Measurements from ENCODE around the gene FGA. TPM values are rescaled to one million over a fixed set of nuclear protein-coding genes. Genes with fewer than 3 reads are reported as not detected.

Gene FGA
- total RNA-seq, 2 experiments from 2014 or later = not detected

DNA sequence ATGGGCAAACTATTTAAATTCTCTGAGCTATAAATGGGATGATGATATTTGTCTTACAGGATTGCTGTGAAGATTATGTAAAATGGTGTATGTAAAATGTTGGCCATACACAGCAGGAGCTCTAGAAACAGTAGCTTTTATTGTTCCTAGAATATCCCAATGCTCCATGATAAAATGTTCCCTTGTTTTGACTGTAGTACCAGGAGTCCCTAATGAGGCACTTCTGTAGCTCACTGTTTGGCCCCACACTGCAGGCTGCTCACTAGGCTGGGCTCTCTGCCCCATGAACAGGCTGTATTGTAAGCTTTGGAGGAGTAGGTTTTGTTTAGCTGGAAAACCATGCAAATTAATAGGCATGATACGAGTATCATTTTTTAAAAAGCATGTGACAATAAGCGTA is 3.3 kb upstream of the FGA start:
- Mint-ChIP-seq H3K4me1 (no peaks in the 10 kb centered on the region), H3K36me3 (ENCODE audit: low read depth) (no peaks in the 10 kb centered on the region), H3K4me3 (no peak overlapping the region), H3K27ac (no peak overlapping the region), H3K9me3 (ENCODE audit: low read depth) (no peaks in the 10 kb centered on the region), H3K27me3 (peaks cover 24% of the 10 kb centered on the region)
- POLR2A ChIA-PET = no interaction called here
- ATAC-seq (no peak), DNase-seq (no peak)
- CTCF ChIA-PET = interaction anchor here (0.9 to 1.6 kb wide), 4 partner anchors 8 to 30 kb away, joined by 3 to 5 read pairs (median 4); no protein-coding TSS in a partner anchor
- intact Hi-C loops (cut with DNase I, micrococcal nuclease) = no loop called here

DNA sequence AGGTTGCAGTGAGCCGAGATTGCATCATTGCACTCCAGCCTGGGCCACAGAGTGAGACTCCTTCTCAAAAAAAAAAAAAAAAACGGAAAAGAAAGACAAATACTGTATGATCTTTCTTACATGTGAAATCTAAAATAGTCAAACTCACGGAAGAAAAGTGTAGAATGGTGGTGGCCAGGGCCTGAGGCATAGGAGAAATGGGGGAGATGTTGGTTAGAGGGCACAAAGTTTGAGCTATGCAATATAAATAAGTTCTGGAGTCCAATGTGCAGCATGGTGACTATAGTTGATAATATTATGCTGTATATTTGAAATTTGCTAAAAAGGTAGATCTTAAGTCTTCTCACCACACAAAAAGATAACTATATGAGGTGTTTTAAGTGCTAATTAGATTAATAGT is 1.3 kb upstream of the FGA start:
- Mint-ChIP-seq H3K4me1 (no peaks in the 10 kb centered on the region), H3K9me3 (ENCODE audit: low read depth) (no peaks in the 10 kb centered on the region), H3K36me3 (ENCODE audit: low read depth) (no peaks in the 10 kb centered on the region), H3K27ac (no peak overlapping the region), H3K27me3 (peaks cover 20% of the 10 kb centered on the region), H3K4me3 (no peak overlapping the region)
- intact Hi-C loops (cut with DNase I, micrococcal nuclease) = no loop called here
- DNase-seq = no peak
- CTCF ChIA-PET = no interaction called here
- no peak for ATAC-seq
- POLR2A ChIA-PET = no interaction called here

DNA sequence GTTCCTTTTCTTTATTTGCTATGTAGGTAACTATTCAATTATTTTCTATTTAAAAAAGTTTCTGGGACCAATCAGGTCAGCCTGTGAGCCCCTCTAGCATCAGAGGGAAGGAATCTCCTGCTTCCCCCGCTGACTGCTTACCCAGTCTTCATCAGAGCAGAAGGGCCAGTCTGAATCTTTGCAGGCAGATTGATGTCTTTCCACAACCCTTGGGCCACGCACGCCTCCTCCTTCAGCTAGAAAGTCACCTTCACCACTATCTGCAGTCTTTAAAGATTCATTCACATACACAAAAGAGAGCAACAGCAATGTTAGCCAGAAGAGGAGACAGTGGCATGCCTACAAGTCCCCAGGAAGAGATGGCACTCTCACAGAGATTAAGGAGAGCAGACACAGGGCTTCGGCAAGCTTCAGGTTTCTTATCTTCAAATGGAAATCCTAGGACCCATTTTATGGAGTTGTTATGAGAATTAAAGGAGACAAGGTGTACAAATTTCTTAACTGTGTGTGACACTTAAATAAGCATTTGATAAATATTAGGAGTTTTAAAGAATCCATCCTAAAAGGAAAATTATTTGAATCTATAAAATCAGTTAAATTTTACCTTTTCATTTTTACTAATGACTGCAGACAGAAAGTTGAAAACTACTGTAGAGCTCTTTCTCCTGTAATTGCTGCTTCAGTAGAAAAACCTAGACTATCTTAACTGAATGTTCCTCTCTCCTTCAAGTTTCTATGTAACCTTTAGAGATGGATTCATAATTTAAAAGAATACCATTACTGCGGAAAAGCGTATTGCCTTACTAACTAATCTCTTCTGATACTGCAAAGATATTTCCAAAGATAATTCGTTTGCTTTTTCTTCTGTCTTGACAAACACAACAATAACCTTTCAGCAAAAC is 995 bp downstream of the FGA start:
- H3K27me3 Mint-ChIP-seq = peaks cover 23% of the 10 kb centered on the region
- H3K9me3 Mint-ChIP-seq (ENCODE audit: low read depth) = no peaks in the 10 kb centered on the region
- H3K27ac Mint-ChIP-seq = no peak overlapping the region
- CTCF ChIA-PET = interaction anchor here (0.8 to 1.1 kb wide), 2 partner anchors 11 to 29 kb away, joined by 3 to 4 read pairs; no protein-coding TSS in a partner anchor
- H3K4me1 Mint-ChIP-seq = no peaks in the 10 kb centered on the region
- intact Hi-C loops (cut with DNase I, micrococcal nuclease) = no loop called here
- ATAC-seq = no peak
- H3K36me3 Mint-ChIP-seq (ENCODE audit: low read depth) = no peaks in the 10 kb centered on the region
- POLR2A ChIA-PET = no interaction called here
- no peak for DNase-seq
- no peak overlapping the region for H3K4me3 Mint-ChIP-seq

GRCh38 chr4:154588198-154588597 is 2.3 kb downstream of the FGA start:
- POLR2A ChIA-PET = no interaction called here
- Mint-ChIP-seq H3K4me1 (no peaks in the 10 kb centered on the region), H3K9me3 (ENCODE audit: low read depth) (no peaks in the 10 kb centered on the region), H3K36me3 (ENCODE audit: low read depth) (no peaks in the 10 kb centered on the region), H3K27me3 (peaks cover 20% of the 10 kb centered on the region), H3K27ac (no peak overlapping the region), H3K4me3 (no peak overlapping the region)
- DNase-seq = no peak
- intact Hi-C loops (cut with DNase I, micrococcal nuclease) = no loop called here
- no peak for ATAC-seq
- CTCF ChIA-PET = interaction anchor here (1.1 to 1.3 kb wide), 3 partner anchors 13 to 30 kb away, joined by 4 read pairs; no protein-coding TSS in a partner anchor

GRCh38 chr4:154586296-154587033 is 4.1 kb downstream of the FGA start:
- H3K27ac Mint-ChIP-seq = no peak overlapping the region
- no peaks in the 10 kb centered on the region for H3K4me1 Mint-ChIP-seq
- no peaks in the 10 kb centered on the region for H3K9me3 Mint-ChIP-seq (ENCODE audit: low read depth)
- peaks cover 18% of the 10 kb centered on the region for H3K27me3 Mint-ChIP-seq
- no peak for ATAC-seq
- POLR2A ChIA-PET = no interaction called here
- no peak overlapping the region for H3K4me3 Mint-ChIP-seq
- DNase-seq = no peak
- no peaks in the 10 kb centered on the region for H3K36me3 Mint-ChIP-seq (ENCODE audit: low read depth)
- CTCF ChIA-PET = interaction anchor here (0.6 to 1.6 kb wide), 4 partner anchors 8 to 36 kb away, joined by 3 to 4 read pairs (median 3); partner anchors contain the start of gene PLRG1
- intact Hi-C loops (cut with DNase I, micrococcal nuclease) = no loop called here

GRCh38 chr4:154585369-154586018 is 5.0 kb downstream of the FGA start:
- intact Hi-C loops (cut with DNase I, micrococcal nuclease) = no loop called here
- no peaks in the 10 kb centered on the region for H3K4me1 Mint-ChIP-seq
- H3K27me3 Mint-ChIP-seq = peaks cover 13% of the 10 kb centered on the region
- H3K27ac Mint-ChIP-seq = no peak overlapping the region
- H3K4me3 Mint-ChIP-seq = no peak overlapping the region
- no peak for ATAC-seq
- POLR2A ChIA-PET = no interaction called here
- no peaks in the 10 kb centered on the region for H3K9me3 Mint-ChIP-seq (ENCODE audit: low read depth)
- CTCF ChIA-PET = interaction anchor here (1.1 to 1.6 kb wide), 2 partner anchors 9 to 35 kb away, joined by 3 read pairs; partner anchors contain the start of gene PLRG1
- DNase-seq = no peak
- H3K36me3 Mint-ChIP-seq (ENCODE audit: low read depth) = no peaks in the 10 kb centered on the region

DNA sequence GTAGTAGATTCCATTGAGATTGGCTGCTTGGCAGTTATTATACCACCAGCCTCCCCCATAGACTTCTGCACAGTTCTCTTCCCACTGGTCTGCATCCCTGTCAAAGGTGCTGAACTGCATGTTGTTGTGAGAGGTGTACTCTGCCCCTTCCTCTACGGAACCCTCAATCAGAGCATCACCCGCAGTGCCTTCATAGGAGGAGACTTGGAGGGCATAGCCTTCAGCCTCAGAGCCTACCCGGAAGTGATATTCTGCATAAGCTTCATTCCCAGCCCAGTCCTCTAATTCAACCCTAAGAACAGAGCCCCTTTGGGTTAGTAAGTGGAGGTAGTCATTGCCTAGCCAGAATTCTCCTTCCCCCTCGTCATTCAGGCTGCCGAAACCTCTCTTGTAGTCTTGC is 6.3 kb downstream of the FGA start:
- no peaks in the 10 kb centered on the region for H3K9me3 Mint-ChIP-seq (ENCODE audit: low read depth)
- POLR2A ChIA-PET = no interaction called here
- ATAC-seq (no peak), DNase-seq (no peak)
- no peak overlapping the region for H3K4me3 Mint-ChIP-seq
- no peaks in the 10 kb centered on the region for H3K4me1 Mint-ChIP-seq
- peaks cover 8% of the 10 kb centered on the region for H3K27me3 Mint-ChIP-seq
- no peaks in the 10 kb centered on the region for H3K36me3 Mint-ChIP-seq (ENCODE audit: low read depth)
- H3K27ac Mint-ChIP-seq = no peak overlapping the region
- intact Hi-C loops (cut with DNase I, micrococcal nuclease) = no loop called here
- CTCF ChIA-PET = interaction anchor here (0.6 kb wide), 1 partner anchor 25 kb away, joined by 3 read pairs; no protein-coding TSS in a partner anchor

GRCh38 chr4:154583677-154584076 is 6.9 kb downstream of the FGA start:
- intact Hi-C loops (cut with DNase I, micrococcal nuclease) = no loop called here
- Mint-ChIP-seq H3K27me3 (peaks cover 10% of the 10 kb centered on the region), H3K27ac (no peak overlapping the region), H3K9me3 (ENCODE audit: low read depth) (no peaks in the 10 kb centered on the region), H3K4me1 (no peaks in the 10 kb centered on the region), H3K4me3 (no peak overlapping the region), H3K36me3 (ENCODE audit: low read depth) (no peaks in the 10 kb centered on the region)
- ATAC-seq = no peak
- CTCF ChIA-PET = interaction anchor here (0.6 kb wide), 1 partner anchor 25 kb away, joined by 3 read pairs; no protein-coding TSS in a partner anchor
- no peak for DNase-seq
- POLR2A ChIA-PET = interaction anchor here (0.5 kb wide), 1 partner anchor 20 kb away, joined by 4 read pairs; no protein-coding TSS in a partner anchor

DNA sequence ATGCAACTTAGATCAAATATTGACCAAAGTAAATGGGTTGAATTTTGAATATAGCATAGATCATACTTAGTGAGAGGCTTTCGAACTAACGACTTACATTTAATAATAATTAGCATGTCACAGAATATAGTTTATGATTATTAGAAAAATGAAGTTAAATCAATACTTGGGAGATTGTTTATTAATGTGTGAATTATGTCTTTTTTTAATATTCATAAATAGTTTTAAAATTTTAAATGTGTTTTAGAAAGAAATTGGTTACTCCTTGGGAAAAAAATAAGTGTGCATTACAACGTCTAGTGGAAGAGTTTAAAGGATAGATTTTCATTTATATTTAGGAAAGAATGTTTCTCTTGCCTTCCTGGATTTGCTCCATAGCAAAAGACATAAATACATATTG is 7.3 kb downstream of the FGA start:
- Mint-ChIP-seq H3K4me3 (no peak overlapping the region), H3K36me3 (ENCODE audit: low read depth) (no peaks in the 10 kb centered on the region), H3K9me3 (ENCODE audit: low read depth) (no peaks in the 10 kb centered on the region), H3K27me3 (peaks cover 10% of the 10 kb centered on the region), H3K27ac (no peak overlapping the region), H3K4me1 (no peaks in the 10 kb centered on the region)
- ChIA-PET POLR2A (interaction anchor here (0.5 kb wide), 1 partner anchor 20 kb away, joined by 4 read pairs; no protein-coding TSS in a partner anchor), CTCF (interaction anchor here (0.6 kb wide), 1 partner anchor 57 kb away, joined by 3 read pairs; no protein-coding TSS in a partner anchor)
- DNase-seq (no peak), ATAC-seq (no peak)
- intact Hi-C loops (cut with DNase I, micrococcal nuclease) = no loop called here

- Mint-ChIP-seq H3K36me3 (ENCODE audit: low read depth) (no peaks in the 10 kb centered on the region), H3K4me1 (no peaks in the 10 kb centered on the region), H3K27me3 (peaks cover 10% of the 10 kb centered on the region), H3K27ac (no peak overlapping the region), H3K4me3 (no peak overlapping the region), H3K9me3 (ENCODE audit: low read depth) (no peaks in the 10 kb centered on the region)
- ATAC-seq = no peak
- ChIA-PET POLR2A (no interaction called here), CTCF (interaction anchor here (0.6 kb wide), 2 partner anchors 57 to 385 kb away, joined by 3 read pairs; no protein-coding TSS in a partner anchor)
- intact Hi-C loops (cut with DNase I, micrococcal nuclease) = no loop called here
- DNase-seq = no peak
Measured at GRCh38 chr4:154582723-154583122, 7.8 kb downstream of the FGA start.

DNA sequence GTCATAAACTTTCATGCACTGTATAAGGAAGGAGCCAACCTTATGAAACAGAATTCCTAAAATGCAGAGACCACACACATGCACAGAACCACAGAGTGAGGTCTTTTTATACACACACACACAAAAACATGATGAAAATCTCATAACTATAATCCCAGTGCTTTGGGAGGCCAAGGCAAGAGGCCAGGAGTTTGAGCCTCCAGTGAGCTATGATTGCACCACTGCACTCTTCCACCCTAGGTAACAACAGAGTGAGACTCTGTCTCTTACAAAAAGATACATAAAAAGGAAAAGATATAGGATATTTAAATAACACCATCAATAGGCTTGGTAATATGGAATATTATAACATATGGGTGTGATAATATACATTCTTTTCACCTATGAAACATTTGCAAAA is 10.6 kb downstream of the FGA start:
- ChIA-PET POLR2A (no interaction called here), CTCF (no interaction called here)
- Mint-ChIP-seq H3K9me3 (ENCODE audit: low read depth) (no peaks in the 10 kb centered on the region), H3K27me3 (peaks cover 7% of the 10 kb centered on the region), H3K4me3 (no peak overlapping the region), H3K27ac (no peak overlapping the region), H3K4me1 (no peaks in the 10 kb centered on the region), H3K36me3 (ENCODE audit: low read depth) (no peaks in the 10 kb centered on the region)
- intact Hi-C loops (cut with DNase I, micrococcal nuclease) = no loop called here
- ATAC-seq = no peak
- no peak for DNase-seq
